Ascending aorta (tissue), 2 donors: Measurements from ENCODE around the gene POLL. TPM values are rescaled to one million over a fixed set of nuclear protein-coding genes. Genes with fewer than 3 reads are reported as not detected.

Experiments used
- DNase-seq, 2 donors: peaks; one replicate each; pipeline ENCODE4 v3.0.0-alpha.2; 2019; ENCODE audit warnings: low spot score in 2 of 2
- H3K27ac ChIP-seq, 2 donors: fragments of 200-600 bp; sonication (generic); one replicate each; pipeline ENCODE4 v1.5.1; 2016 to 2017; ENCODE audit warnings: mild to moderate bottlenecking in 1 of 2
- H3K27me3 ChIP-seq: fragments of 200-600 bp; sonication (generic); one replicate; pipeline ENCODE4 v1.5.1; 2017
- H3K36me3 ChIP-seq, 2 donors: fragments of 200-600 bp; sonication (generic); one replicate each; pipeline ENCODE4 v1.5.1; 2016
- H3K4me1 ChIP-seq, 2 donors: fragments of 200-600 bp; sonication (generic); one replicate each; pipeline ENCODE4 v1.5.1; 2016 to 2017; ENCODE audit warnings: mild to moderate bottlenecking in 1 of 2
- H3K4me3 ChIP-seq, 2 donors: fragments of 200-600 bp; sonication (generic); one replicate each; pipeline ENCODE4 v1.5.1; 2016 to 2017; ENCODE audit warnings: mild to moderate bottlenecking in 1 of 2
- H3K9me3 ChIP-seq, 2 donors: fragments of 200-600 bp; sonication (generic); one replicate each; pipeline ENCODE4 v1.5.1; 2016
- intact Hi-C: fragments of 100-400 bp; cut with DNase I; formaldehyde crosslinking; loops from one replicate; pipeline ENCODE4 v1.15.1; 2023
- total RNA-seq: library from RNA; depleted of rRNA; stranded (reverse); fragments of >200 nt; gene quantifications from one replicate; pipeline ENCODE4 v1.1.0, GENCODE V29; 2016
- TF ChIP-seq, protein P1 (sequence below), 3 experiments: fragments of 200-600 bp in 2 of 3; fragments of 450-650 bp in 1 of 3; sonication (generic) in 2 of 3; IDR thresholded peaks; one replicate each; pipeline ENCODE4 v1.5.1; 2016 to 2019; ENCODE audit warnings: antibody characterized with exemption in 3 of 3, mild to moderate bottlenecking in 1 of 3, moderate library complexity in 1 of 3

The POLL gene
- total RNA-seq, 1 donor from 2014 or later, result 17.1 TPM

DNA sequence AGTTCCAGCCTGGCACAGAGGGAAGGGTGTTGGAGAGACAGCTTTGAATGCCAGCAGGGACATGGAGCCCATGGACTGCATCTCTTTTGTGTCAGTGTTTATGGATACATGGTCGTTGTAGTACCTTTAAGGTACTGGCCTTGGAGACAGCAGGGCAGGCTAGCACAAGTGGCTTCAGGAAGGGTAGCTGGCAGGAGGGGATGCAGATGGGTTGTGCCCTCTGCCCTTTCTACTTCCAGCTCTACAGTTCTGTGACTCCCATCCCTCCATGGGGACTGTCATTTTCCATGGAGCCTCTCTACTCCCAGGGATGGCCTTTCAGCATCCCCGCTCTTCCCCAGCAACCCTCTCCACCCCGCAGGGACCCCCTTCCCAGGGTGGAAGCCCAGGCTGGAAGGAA lies 25.1 kb downstream of the POLL start:
- H3K4me1 ChIP-seq, result peaks cover 0 to 6% of the 10 kb centered on the region in 2 donors
- TF ChIP-seq, protein P1, sequence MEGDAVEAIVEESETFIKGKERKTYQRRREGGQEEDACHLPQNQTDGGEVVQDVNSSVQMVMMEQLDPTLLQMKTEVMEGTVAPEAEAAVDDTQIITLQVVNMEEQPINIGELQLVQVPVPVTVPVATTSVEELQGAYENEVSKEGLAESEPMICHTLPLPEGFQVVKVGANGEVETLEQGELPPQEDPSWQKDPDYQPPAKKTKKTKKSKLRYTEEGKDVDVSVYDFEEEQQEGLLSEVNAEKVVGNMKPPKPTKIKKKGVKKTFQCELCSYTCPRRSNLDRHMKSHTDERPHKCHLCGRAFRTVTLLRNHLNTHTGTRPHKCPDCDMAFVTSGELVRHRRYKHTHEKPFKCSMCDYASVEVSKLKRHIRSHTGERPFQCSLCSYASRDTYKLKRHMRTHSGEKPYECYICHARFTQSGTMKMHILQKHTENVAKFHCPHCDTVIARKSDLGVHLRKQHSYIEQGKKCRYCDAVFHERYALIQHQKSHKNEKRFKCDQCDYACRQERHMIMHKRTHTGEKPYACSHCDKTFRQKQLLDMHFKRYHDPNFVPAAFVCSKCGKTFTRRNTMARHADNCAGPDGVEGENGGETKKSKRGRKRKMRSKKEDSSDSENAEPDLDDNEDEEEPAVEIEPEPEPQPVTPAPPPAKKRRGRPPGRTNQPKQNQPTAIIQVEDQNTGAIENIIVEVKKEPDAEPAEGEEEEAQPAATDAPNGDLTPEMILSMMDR (IDR thresholded peaks at IDR 0.05), result no peak
- intact Hi-C loops, result loop anchor here (10.0 kb wide), 1 partner anchor 288 kb away; no protein-coding TSS in a partner anchor
- peak in 1 of 2 donors; percentile 13 for DNase-seq
- H3K27me3 ChIP-seq, result peaks cover 12% of the 10 kb centered on the region
- H3K9me3 ChIP-seq, result no peaks in the 10 kb centered on the region
- H3K4me3 ChIP-seq, result no peak overlapping the region
- no peaks in the 10 kb centered on the region for H3K36me3 ChIP-seq
- H3K27ac ChIP-seq, result no peak overlapping the region

DNA sequence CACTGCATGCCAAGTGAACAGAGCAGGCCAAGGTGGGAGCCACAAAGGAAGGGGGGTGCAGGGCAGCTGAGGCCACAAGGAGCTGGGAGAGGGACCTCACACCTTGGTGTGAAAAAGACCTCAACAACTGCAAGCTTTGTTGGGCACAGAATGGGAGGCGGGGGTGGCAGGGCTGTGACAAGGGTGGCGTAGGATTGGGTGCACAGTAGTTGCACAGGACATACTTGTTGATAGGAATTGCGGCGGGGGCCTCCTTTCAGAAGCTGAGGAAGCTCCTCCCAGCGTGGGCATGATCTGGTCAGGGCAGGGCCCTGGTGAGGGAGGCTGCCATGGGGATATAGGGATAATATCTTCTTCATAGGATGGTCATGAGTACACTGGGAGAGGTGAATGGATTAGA lies 25.8 kb downstream of the POLL start:
- DNase-seq, result peak in 1 of 2 donors; percentile 50
- intact Hi-C loops, result loop anchor here (10.0 kb wide), 1 partner anchor 287 kb away; no protein-coding TSS in a partner anchor
- H3K4me3 ChIP-seq, result no peak overlapping the region
- no peaks in the 10 kb centered on the region for H3K9me3 ChIP-seq
- no peaks in the 10 kb centered on the region for H3K36me3 ChIP-seq
- peaks cover 0 to 6% of the 10 kb centered on the region in 2 donors for H3K4me1 ChIP-seq
- peaks cover 11% of the 10 kb centered on the region for H3K27me3 ChIP-seq
- TF ChIP-seq, protein P1 (IDR thresholded peaks at IDR 0.05), result no peak
- no peak overlapping the region for H3K27ac ChIP-seq

- H3K9me3 ChIP-seq, result no peaks in the 10 kb centered on the region
- no peaks in the 10 kb centered on the region for H3K4me1 ChIP-seq
- peaks cover 2% of the 10 kb centered on the region for H3K27me3 ChIP-seq
- no peak overlapping the region for H3K4me3 ChIP-seq
- DNase-seq, result peak in 1 of 2 donors; percentile 45
- no peak overlapping the region for H3K27ac ChIP-seq
- intact Hi-C loops, result loop anchor here (10.0 kb wide), 1 partner anchor 286 kb away; no protein-coding TSS in a partner anchor
- TF ChIP-seq, protein P1 (IDR thresholded peaks at IDR 0.05), result no peak
- no peaks in the 10 kb centered on the region for H3K36me3 ChIP-seq
Observed at GRCh38 chr10:101561068-101561915, 26.8 kb downstream of the POLL start.

DNA sequence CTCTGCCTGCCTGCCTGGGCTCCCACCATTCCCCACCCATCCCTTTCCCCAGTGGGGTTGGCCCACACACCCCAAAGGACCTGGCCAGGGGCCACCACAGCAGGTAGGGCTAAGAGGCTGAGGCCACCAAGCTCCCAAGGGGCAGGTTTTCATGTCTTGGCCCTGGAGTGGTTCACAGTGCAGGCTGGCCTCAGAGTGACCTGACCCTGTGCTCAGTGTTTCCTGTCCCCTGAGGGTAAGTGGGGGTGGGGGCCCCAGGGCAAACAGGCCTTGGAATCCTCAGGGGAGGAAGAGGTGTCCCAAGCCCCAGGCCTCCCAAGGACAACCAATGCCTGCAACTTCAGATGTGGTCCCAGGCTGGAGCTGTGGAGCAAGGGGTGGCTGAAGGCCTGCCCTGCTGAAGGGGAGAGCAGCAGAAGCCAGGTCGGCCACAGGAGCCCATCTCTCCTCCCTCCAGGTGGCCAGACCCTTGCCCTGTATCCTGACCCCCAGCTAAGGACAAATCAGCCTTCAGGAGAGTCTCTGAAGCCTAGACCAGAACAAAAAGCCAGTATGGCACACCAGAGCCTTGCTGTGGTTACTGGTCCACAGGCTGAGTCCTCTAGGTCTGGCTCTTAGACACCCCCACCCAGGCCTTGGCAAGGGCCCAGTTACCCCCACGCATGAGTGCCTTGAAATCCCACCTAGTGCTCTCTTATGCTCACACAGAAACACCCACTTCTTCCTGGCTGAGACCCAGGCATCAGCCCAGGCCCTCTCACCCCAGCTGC lies 27.6 kb downstream of the POLL start:
- Histone ChIP-seq H3K27ac (no peak overlapping the region), H3K36me3 (no peaks in the 10 kb centered on the region), H3K4me1 (no peaks in the 10 kb centered on the region), H3K27me3 (no peaks in the 10 kb centered on the region), H3K9me3 (no peaks in the 10 kb centered on the region), H3K4me3 (no peak overlapping the region)
- intact Hi-C loops, result loop anchor here (10.0 kb wide), 1 partner anchor 286 kb away; no protein-coding TSS in a partner anchor
- DNase-seq, result peak in 1 of 2 donors; percentile 60
- TF ChIP-seq, protein P1 (IDR thresholded peaks at IDR 0.05), result no peak

DNA sequence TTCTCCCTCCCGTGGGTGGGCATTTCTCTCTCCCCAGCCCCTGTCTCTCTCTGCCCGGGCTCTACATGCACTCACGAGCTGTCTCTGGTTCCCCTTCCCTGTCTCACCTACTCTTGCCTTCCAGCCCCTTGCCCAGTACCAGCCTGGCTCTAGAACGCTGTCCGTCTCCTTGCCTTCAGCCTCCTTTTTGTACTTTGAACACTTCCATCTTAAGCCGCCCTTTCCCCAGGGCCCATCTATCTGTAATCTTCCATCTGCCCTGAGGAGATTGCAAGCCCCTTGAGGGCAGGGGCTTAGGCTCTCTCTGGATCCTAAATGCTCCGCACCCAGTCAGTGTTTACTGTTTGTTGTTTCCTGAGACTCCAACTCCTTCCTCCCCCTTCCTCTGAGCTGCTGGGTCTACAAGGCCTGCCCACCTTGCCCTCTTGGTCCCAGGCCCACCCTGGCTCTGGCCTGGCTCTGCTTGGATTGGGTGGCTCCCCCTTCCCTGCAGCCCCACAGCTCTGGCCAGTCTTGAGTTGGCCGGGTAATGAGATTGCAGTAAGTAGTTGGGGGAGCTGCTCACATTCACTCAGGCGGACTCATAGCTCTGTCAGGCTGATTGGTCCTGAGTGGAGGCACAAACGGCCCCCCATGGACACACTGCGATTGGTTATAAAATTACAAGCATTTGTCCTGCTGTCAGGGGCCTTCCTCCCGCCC lies 28.3 kb downstream of the POLL start:
- TF ChIP-seq, protein P1 (IDR thresholded peaks at IDR 0.05), result no peak

More for the DNA sequence above, 28.3 kb downstream of the POLL start:
- H3K4me1 ChIP-seq, result no peaks in the 10 kb centered on the region
- intact Hi-C loops, result loop anchor here (10.0 kb wide), 1 partner anchor 285 kb away; no protein-coding TSS in a partner anchor
- DNase-seq, result no peak
- H3K36me3 ChIP-seq, result no peaks in the 10 kb centered on the region
- no peak overlapping the region for H3K27ac ChIP-seq
- no peaks in the 10 kb centered on the region for H3K9me3 ChIP-seq
- H3K27me3 ChIP-seq, result no peaks in the 10 kb centered on the region
- no peak overlapping the region for H3K4me3 ChIP-seq
